ENCODE data around the gene ZNF267. TPM values are rescaled to one million over a fixed set of nuclear protein-coding genes. Genes with fewer than 3 reads are reported as not detected.

Gene ZNF267
- total RNA-seq, 4 donors from 2014 or later = 3.4 to 14.1 (median 9.0) TPM

- Histone ChIP-seq H3K4me1 (no peaks in the 10 kb centered on the region), H3K4me3 (no peak overlapping the region), H3K36me3 (no peaks in the 10 kb centered on the region), H3K27me3 (peaks cover 3% of the 10 kb centered on the region), H3K9me3 (peaks cover 10 to 15% of the 10 kb centered on the region in 2 donors), H3K27ac (no peak overlapping the region)
- in situ Hi-C loops (cut with MboI; ENCODE audit: low pct_ligation_motif_present in 1 of 4, low pct_unique_long_range_greater_than_20kb in 1 of 4, low sequenced_read_pairs in 3 of 4) = loop anchor here in 2 of 4 donors (25.0 kb wide), 1 partner anchor 866 kb away; the partner anchor contains the start of gene HSD3B7 (in 2 of the 2)
- 40 to 67% methylated on average over 2 of the region's 2 CpGs for WGBS, 2 donors (ENCODE audit: low coverage in 1 of 2)
- no peak for DNase-seq
- intact Hi-C loops (cut with DNase I; ENCODE audit: low total_unique reads) = no loop called here
- no peak for TF ChIP-seq POLR2AphosphoS5 (IDR thresholded peaks at IDR 0.05)
- TF ChIP-seq, protein P1, sequence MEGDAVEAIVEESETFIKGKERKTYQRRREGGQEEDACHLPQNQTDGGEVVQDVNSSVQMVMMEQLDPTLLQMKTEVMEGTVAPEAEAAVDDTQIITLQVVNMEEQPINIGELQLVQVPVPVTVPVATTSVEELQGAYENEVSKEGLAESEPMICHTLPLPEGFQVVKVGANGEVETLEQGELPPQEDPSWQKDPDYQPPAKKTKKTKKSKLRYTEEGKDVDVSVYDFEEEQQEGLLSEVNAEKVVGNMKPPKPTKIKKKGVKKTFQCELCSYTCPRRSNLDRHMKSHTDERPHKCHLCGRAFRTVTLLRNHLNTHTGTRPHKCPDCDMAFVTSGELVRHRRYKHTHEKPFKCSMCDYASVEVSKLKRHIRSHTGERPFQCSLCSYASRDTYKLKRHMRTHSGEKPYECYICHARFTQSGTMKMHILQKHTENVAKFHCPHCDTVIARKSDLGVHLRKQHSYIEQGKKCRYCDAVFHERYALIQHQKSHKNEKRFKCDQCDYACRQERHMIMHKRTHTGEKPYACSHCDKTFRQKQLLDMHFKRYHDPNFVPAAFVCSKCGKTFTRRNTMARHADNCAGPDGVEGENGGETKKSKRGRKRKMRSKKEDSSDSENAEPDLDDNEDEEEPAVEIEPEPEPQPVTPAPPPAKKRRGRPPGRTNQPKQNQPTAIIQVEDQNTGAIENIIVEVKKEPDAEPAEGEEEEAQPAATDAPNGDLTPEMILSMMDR (IDR thresholded peaks at IDR 0.05) = no peak
- TF ChIP-seq POLR2A (IDR thresholded peaks at IDR 0.05) = no peak
- TF ChIP-seq EP300 (IDR thresholded peaks at IDR 0.05; ENCODE audit: low read depth) = no peak
These were observed 20.3 kb upstream of the ZNF267 start for GRCh38 chr16:31853291-31853690.

DNA sequence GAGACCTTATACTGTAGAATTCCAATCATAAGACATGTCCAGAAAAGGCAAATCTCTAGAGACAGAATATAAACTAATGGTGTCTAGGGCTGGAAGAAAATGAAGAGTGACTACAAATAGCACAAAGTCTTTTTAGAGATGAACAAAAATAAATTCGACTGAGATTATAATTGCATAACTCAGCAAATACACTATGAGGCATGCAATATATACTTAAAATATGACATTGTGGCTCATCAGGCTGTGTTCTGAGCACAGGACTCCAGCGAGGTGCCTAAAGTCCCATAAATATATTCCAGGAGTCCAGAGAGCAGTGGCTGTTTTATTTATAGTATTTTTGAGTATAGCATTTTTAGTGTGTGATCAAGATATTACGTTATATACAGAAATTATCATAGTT lies 13.1 kb upstream of the ZNF267 start:
- no peaks in the 10 kb centered on the region for H3K4me1 ChIP-seq
- TF ChIP-seq EP300 (IDR thresholded peaks at IDR 0.05; ENCODE audit: low read depth) = no peak
- TF ChIP-seq POLR2A (IDR thresholded peaks at IDR 0.05) = no peak
- TF ChIP-seq, protein P1 (IDR thresholded peaks at IDR 0.05) = no peak
- no peak for TF ChIP-seq POLR2AphosphoS5 (IDR thresholded peaks at IDR 0.05)
- in situ Hi-C loops (cut with MboI; ENCODE audit: low pct_ligation_motif_present in 1 of 4, low pct_unique_long_range_greater_than_20kb in 1 of 4, low sequenced_read_pairs in 3 of 4) (loop anchor here in 3 of 4 donors (10.0 to 25.0 kb wide), 2 partner anchors 873 to 876 kb away; partner anchors contain the start of gene HSD3B7 (in 3 of the 3)), intact Hi-C loops (cut with DNase I; ENCODE audit: low total_unique reads) (no loop called here)
- no peak overlapping the region for H3K4me3 ChIP-seq
- no peaks in the 10 kb centered on the region for H3K36me3 ChIP-seq
- no peak overlapping the region for H3K27ac ChIP-seq
- H3K9me3 ChIP-seq = no peaks in the 10 kb centered on the region
- DNase-seq = no peak
- 59 to 60% methylated on average over 3 of the region's 3 CpGs for WGBS, 2 donors (ENCODE audit: low coverage in 1 of 2)
- H3K27me3 ChIP-seq = peaks cover 3% of the 10 kb centered on the region

- H3K27me3 ChIP-seq = no peaks in the 10 kb centered on the region
- no peak for DNase-seq
- no peaks in the 10 kb centered on the region for H3K9me3 ChIP-seq
- H3K27ac ChIP-seq = no peak overlapping the region
- WGBS, 2 donors (ENCODE audit: low coverage in 1 of 2) = 74 to 100% methylated on average over 2 to 4 of the region's 4 CpGs
- H3K36me3 ChIP-seq = no peaks in the 10 kb centered on the region
- in situ Hi-C loops (cut with MboI; ENCODE audit: low pct_ligation_motif_present in 1 of 4, low pct_unique_long_range_greater_than_20kb in 1 of 4, low sequenced_read_pairs in 3 of 4) (loop anchor here in 3 of 4 donors (10.0 to 25.0 kb wide), 2 partner anchors 874 to 877 kb away; partner anchors contain the start of gene HSD3B7 (in 3 of the 3)), intact Hi-C loops (cut with DNase I; ENCODE audit: low total_unique reads) (no loop called here)
- TF ChIP-seq POLR2A (IDR thresholded peaks at IDR 0.05) = no peak
- TF ChIP-seq POLR2AphosphoS5 (IDR thresholded peaks at IDR 0.05) = no peak
- TF ChIP-seq, protein P1 (IDR thresholded peaks at IDR 0.05) = no peak
- TF ChIP-seq EP300 (IDR thresholded peaks at IDR 0.05; ENCODE audit: low read depth) = no peak
- H3K4me3 ChIP-seq = no peak overlapping the region
- H3K4me1 ChIP-seq = no peaks in the 10 kb centered on the region
These were observed 12.2 kb upstream of the ZNF267 start for GRCh38 chr16:31861455-31861854.

DNA sequence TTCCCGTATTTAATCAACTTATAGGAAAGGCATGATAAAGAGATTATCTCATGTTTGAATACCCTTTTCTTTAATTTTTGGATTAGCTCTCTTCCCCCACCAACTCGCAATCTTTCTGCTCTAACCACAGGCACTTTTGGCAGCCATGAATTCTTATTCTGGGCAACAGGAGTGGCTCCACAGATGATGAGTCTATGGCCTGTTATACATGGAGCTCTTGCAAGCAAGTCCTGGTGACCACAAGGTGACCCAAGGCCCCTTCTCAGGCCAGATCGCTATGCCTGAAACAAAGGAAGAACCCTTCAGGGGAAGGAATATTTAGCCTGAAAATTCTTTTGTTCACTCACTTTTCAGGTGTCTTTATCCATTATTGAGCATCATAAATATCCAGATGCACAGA lies 10.8 kb upstream of the ZNF267 start:
- in situ Hi-C loops (cut with MboI; ENCODE audit: low pct_ligation_motif_present in 1 of 4, low pct_unique_long_range_greater_than_20kb in 1 of 4, low sequenced_read_pairs in 3 of 4) = loop anchor here in 3 of 4 donors (10.0 to 25.0 kb wide), 2 partner anchors 875 to 878 kb away; partner anchors contain the start of gene HSD3B7 (in 3 of the 3)
- TF ChIP-seq POLR2A (IDR thresholded peaks at IDR 0.05) (no peak), POLR2AphosphoS5 (IDR thresholded peaks at IDR 0.05) (no peak), EP300 (IDR thresholded peaks at IDR 0.05; ENCODE audit: low read depth) (no peak)
- TF ChIP-seq, protein P1 (IDR thresholded peaks at IDR 0.05) = no peak
- WGBS, 2 donors (ENCODE audit: low coverage in 1 of 2) = 88% methylated on average over 2 to 3 of the region's 3 CpGs

More for the DNA sequence above, 10.8 kb upstream of the ZNF267 start:
- Histone ChIP-seq H3K27me3 (no peaks in the 10 kb centered on the region), H3K4me3 (no peak overlapping the region), H3K27ac (no peak overlapping the region), H3K4me1 (no peaks in the 10 kb centered on the region), H3K9me3 (no peaks in the 10 kb centered on the region), H3K36me3 (no peaks in the 10 kb centered on the region)
- intact Hi-C loops (cut with DNase I; ENCODE audit: low total_unique reads) = no loop called here
- no peak for DNase-seq

Measured in transverse colon (tissue), 4 donors.